Measurements from ENCODE around the gene NAXE.
"Not testable (repeated sequence)": the region's sequence is repeated elsewhere in the genome, so short reads cannot be mapped to it uniquely, and the experiment has no call there.

Gene NAXE

GRCh38 chr1:156571919-156572662 lies 19.5 kb upstream of the NAXE start, which contains the start of gene IQGAP3:
Gene IQGAP3 (minus strand): TSS chr1:156572565. CDS start chr1:156572529, 36 bp downstream.
- peak; percentile 89 for DNase-seq

- DNase-seq = no peak
Observed at GRCh38 chr1:156572663-156573018, 18.9 kb upstream of the NAXE start.

- no peak for DNase-seq
Observed at GRCh38 chr1:156574039-156574633, 17.4 kb upstream of the NAXE start.

GRCh38 chr1:156577550-156577949 lies 14.0 kb upstream of the NAXE start:
- no peak for DNase-seq

GRCh38 chr1:156578055-156578454 lies 13.5 kb upstream of the NAXE start:
- no peak for DNase-seq

GRCh38 chr1:156579472-156579871 lies 12.1 kb upstream of the NAXE start, which contains the start of gene TTC24:
Gene TTC24 (plus strand): TSS chr1:156579723. CDS start chr1:156581365, 1,642 bp downstream.
- no peak for DNase-seq

GRCh38 chr1:156581661-156582387 lies 9.8 kb upstream of the NAXE start:
- DNase-seq = no peak

- no peak for DNase-seq
Observed at GRCh38 chr1:156582388-156583017, 9.1 kb upstream of the NAXE start.

- DNase-seq = peak; percentile 55
Observed at GRCh38 chr1:156583821-156584622, 7.6 kb upstream of the NAXE start.

GRCh38 chr1:156584813-156585212 lies 6.8 kb upstream of the NAXE start:
- no peak for DNase-seq

GRCh38 chr1:156586323-156586722 lies 5.3 kb upstream of the NAXE start:
- no peak for DNase-seq

GRCh38 chr1:156586892-156587477 lies 4.6 kb upstream of the NAXE start:
- no peak for DNase-seq

- not testable (repeated sequence) for DNase-seq
Observed at GRCh38 chr1:156587927-156588326, 3.6 kb upstream of the NAXE start.

- DNase-seq = no peak
Observed at GRCh38 chr1:156589546-156589945, 2.0 kb upstream of the NAXE start.

- no peak for DNase-seq
Observed at GRCh38 chr1:156590326-156591180, 1.0 kb upstream of the NAXE start.

- DNase-seq = no peak
Observed at GRCh38 chr1:156591181-156591431, 470 bp upstream of the NAXE start.

- no peak for DNase-seq
Observed at GRCh38 chr1:156592158-156592909, 758 bp downstream of the NAXE start.

GRCh38 chr1:156592910-156593660 lies 1.5 kb downstream of the NAXE start:
- no peak for DNase-seq

GRCh38 chr1:156593661-156593989 lies 2.0 kb downstream of the NAXE start:
- DNase-seq = no peak

- no peak for DNase-seq
Observed at GRCh38 chr1:156594190-156594589, 2.6 kb downstream of the NAXE start.

Data from left hindlimb (tissue), 1 donor.